GM12872 (cell line): Measurements from ENCODE around the gene YWHAG.

ENCODE experiments used
- TF ChIP-seq, protein P1 (sequence below): IDR thresholded peaks from 3 replicates; pipeline ENCODE4 v1.5.1; 2011; ENCODE audit warnings: low read depth, mild to moderate bottlenecking, low read length, moderate library complexity; ENCODE audit not compliant: insufficient read depth

YWHAG gene

DNA sequence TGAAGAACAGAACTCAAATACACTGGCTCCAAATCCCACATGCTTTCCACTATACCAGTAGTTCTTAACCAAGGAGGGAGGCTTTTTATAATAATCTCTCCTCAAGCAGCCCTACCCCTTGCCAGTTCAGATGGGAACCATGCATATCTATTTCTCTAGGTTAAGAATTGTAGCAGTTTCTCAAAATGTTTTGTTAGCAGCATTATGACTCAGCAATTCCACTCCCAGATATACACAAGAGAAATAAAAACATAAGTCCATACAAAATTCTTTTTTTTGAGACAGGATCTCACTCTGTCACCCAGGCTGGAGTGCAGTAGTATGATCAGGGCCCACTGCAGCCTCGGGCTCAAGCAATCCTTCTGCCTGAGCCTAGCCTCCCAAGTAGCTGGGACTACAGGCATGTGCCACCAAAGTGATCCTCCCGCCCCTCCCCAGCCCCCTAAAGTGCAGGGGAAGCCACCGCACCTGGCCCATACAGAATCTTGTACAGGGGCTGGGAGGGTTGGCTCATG is 18.1 kb downstream of the YWHAG start:
- TF ChIP-seq, protein P1, sequence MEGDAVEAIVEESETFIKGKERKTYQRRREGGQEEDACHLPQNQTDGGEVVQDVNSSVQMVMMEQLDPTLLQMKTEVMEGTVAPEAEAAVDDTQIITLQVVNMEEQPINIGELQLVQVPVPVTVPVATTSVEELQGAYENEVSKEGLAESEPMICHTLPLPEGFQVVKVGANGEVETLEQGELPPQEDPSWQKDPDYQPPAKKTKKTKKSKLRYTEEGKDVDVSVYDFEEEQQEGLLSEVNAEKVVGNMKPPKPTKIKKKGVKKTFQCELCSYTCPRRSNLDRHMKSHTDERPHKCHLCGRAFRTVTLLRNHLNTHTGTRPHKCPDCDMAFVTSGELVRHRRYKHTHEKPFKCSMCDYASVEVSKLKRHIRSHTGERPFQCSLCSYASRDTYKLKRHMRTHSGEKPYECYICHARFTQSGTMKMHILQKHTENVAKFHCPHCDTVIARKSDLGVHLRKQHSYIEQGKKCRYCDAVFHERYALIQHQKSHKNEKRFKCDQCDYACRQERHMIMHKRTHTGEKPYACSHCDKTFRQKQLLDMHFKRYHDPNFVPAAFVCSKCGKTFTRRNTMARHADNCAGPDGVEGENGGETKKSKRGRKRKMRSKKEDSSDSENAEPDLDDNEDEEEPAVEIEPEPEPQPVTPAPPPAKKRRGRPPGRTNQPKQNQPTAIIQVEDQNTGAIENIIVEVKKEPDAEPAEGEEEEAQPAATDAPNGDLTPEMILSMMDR: no peak

DNA sequence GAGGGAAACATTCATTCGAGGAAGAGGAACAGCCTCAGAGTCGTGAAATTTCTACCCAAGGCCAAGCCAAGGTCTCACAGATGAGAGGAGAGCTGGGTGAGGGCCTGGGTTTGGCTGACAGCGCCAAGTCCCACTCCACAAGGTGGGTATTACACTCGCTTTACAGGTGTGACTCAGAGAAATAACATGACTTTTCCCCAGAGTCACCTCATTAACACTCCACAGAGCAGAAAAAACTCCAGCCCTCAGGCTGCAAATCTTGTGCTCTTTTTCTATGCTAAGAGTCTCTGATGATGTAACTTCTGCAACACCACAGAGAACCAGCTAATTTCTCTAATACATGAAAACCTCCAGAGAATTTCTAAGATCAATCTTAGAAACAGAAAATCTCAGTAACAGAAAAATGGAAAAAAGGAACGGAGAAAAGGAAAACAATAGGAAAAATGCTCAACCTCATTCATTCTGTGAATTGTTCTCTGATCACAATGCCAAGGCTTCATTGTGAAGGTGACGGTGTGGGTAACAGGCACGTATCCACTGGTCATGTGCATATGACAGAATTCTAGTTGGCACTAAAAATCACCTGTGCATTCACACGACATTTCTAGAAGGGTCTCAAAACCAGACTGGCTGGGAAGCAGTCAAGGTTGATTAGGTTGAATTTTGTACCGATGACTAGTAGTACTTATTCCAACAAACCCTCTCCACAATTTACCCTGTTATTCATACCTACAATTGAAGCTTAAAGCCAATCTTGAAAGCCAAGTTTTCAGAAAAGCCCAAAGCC is 20.3 kb downstream of the YWHAG start:
- TF ChIP-seq, protein P1: no peak

DNA sequence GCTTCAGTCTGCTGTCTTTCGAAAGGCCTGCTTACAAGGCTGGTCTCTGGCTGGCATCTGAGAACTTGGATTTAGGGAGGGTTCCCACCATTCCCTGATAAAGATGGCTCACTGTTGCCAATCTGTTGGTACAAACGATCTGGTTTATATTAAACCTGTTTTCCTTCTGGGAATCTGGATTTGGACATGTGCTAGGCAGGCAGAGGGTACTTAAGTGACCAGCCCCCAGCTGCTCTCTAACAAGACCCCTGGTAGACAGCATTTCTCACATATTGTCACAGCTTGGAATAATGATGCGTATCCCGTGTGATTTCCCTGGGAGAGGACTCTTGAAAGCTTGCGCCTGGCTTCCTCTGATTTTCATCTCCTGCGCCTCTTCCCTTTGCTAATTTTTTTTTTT is 21.6 kb downstream of the YWHAG start:
- TF ChIP-seq, protein P1: no peak

DNA sequence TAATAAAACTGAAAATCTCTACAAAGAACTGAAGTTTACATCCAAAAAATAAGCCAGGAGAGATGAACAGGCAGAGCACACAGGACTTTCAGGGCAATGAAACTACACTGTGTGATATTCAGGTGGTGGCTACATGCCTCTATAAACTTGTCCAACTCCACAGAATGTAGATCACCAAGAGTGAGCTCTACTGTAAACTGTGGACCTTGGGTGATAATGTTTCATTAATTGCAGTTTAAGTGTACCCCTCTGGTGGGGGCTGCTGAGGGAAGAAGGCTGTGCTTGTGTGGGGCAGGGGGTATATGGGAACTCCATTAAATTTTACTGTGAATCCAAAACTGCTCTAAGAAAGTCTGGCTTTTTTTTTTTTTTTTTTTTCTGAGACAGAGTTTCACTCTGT is 22.7 kb downstream of the YWHAG start:
- TF ChIP-seq, protein P1: no peak

DNA sequence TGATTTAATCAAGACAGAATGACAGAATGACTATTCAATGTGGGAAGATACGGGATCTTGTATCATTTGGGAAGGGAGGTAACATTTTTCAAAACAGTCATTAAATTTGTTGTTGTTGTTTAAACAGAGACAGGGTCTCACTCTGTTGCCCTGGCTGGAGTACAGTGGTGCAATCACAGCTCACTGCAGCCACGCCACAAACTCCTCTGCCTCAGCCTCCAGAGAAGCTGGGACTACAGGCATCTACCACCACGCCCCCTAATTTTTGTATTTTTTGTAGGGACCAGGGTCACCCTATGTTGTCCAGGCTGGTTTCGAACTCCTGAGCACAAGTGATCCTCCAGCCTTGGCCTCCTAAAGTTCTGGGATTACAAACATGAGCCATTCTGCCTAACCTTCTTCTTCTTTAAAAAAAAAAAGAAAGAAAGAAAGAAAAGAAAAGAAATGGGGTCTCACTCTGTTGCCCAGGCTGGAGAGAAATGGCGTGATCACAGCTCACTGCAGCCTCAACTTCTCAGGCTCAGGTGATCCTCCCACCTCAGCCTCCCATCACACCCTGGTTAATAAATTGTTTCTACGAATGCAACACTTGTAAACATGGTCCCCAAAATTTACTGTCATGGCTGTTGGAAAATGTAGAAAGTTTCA is 24.3 kb downstream of the YWHAG start:
- TF ChIP-seq, protein P1: no peak

DNA sequence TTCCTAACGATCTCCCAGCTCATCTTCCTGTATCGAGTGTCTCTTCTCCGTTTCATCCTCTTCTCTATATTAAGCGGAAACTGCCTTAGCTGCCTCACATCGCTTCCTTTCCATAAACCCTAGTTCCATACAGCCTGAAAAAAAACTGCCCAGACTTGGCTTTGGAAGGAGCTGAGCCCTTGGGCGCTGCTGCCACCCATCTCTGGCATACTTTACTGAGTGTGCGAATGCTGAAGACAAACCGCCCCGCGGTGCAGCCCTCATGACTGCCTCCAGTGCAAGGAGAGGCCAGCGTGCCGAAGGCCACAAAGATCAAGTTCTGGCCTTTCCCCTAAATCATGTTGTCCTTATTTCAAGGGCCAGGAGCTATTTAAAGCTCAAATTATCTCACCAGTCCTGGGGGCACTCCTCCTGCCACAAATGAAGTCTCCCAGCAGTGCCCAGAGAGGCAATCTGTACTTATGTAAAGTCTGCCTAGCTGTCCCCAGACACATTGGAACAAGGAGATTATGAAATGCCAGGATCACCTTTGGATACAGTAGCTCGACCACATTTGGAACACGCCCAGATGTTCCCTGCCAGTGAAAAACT is 25.2 kb downstream of the YWHAG start:
- TF ChIP-seq, protein P1: no peak

GRCh38 chr7:76332078-76332477 is 26.7 kb downstream of the YWHAG start:
- TF ChIP-seq, protein P1: no peak
